IMR-90 (cell line): Measurements from ENCODE around the gene CEP63. TPM values are rescaled to one million over a fixed set of nuclear protein-coding genes. Genes with fewer than 3 reads are reported as not detected.

Source experiments
- ATAC-seq: fragments of 200-7000 bp; cut with Tn5 transposase; 2 replicates; pipeline ENCODE4 v1.9.1; 2020; ENCODE audit warnings: low read depth, mild to moderate bottlenecking, moderate library complexity
- BruUV-seq: library from RNA; stranded (reverse); fragments of 400-500 nt; replicated peaks from 2 replicates; lab custom pipeline; 2021; lab: Mats Ljungman, UMichigan
- CTCF ChIA-PET: fragments of 300-600 bp; formaldehyde crosslinking; extraction: SDS; loops from one replicate; lab custom pipeline; 2021; ENCODE audit warnings: antibody characterized with exemption; lab: Yijun Ruan, JAX
- POLR2A ChIA-PET: fragments of 300-600 bp; sonication (Branson Sonifier 250); formaldehyde crosslinking; loops from one replicate; lab custom pipeline; 2022; ENCODE audit warnings: antibody characterized with exemption; ENCODE audit not compliant: unreplicated experiment; lab: Charles Lee
- DNase-seq: peaks from one replicate; pipeline ENCODE4 v3.0.0; 2013
- H2AFZ ChIP-seq: replicated peaks from 2 replicates; pipeline ENCODE3; 2013; ENCODE audit warnings: low read length, mild to moderate bottlenecking; ENCODE audit not compliant: poor library complexity
- H2AK5ac ChIP-seq: 2 replicates; pipeline ENCODE4 v1.6.1; 2013; ENCODE audit warnings: low read depth, low read length, inconsistent platforms
- H2AK9ac ChIP-seq: replicated peaks from 2 replicates; pipeline ENCODE3; 2013; ENCODE audit warnings: mild to moderate bottlenecking, low read depth, low read length, moderate library complexity; ENCODE audit not compliant: poor library complexity
- H2BK120ac ChIP-seq: 2 replicates; pipeline ENCODE4 v1.6.1; 2013; ENCODE audit warnings: low read depth, low read length, inconsistent platforms
- H2BK15ac ChIP-seq: 3 replicates; pipeline ENCODE4 v1.6.1; 2013; ENCODE audit warnings: low read depth, low read length, inconsistent platforms
- H2BK20ac ChIP-seq: 2 replicates; pipeline ENCODE4 v1.6.1; 2013; ENCODE audit warnings: low read depth, mild to moderate bottlenecking, inconsistent platforms, low read length, moderate library complexity
- H2BK5ac ChIP-seq: 2 replicates; pipeline ENCODE4 v1.6.1; 2013; ENCODE audit warnings: mild to moderate bottlenecking, low read depth, low read length, inconsistent platforms; ENCODE audit not compliant: poor library complexity, severe bottlenecking
- H3K14ac ChIP-seq: replicated peaks from 2 replicates; pipeline ENCODE4 v1.6.1; 2013; ENCODE audit warnings: low read depth, low read length, inconsistent platforms
- H3K18ac ChIP-seq: 2 replicates; pipeline ENCODE4 v1.6.1; 2013; ENCODE audit warnings: low read depth, low read length, control low read depth
- H3K23ac ChIP-seq: 2 replicates; pipeline ENCODE4 v1.6.1; 2013; ENCODE audit warnings: low read depth, low read length, inconsistent platforms
- H3K27ac ChIP-seq: 2 replicates; pipeline ENCODE4 v1.5.1; 2013; ENCODE audit warnings: mild to moderate bottlenecking, control low read depth, low read length; ENCODE audit not compliant: insufficient read depth
- H3K27me3 ChIP-seq: 2 replicates; pipeline ENCODE4 v1.6.1; 2013; ENCODE audit warnings: low read length; ENCODE audit not compliant: control insufficient read depth, insufficient read depth
- H3K36me3 ChIP-seq: 2 replicates; pipeline ENCODE4 v1.6.1; 2013; ENCODE audit warnings: low read length, mixed read lengths; ENCODE audit not compliant: control insufficient read depth, insufficient read depth
- H3K4ac ChIP-seq: 2 replicates; pipeline ENCODE4 v1.6.1; 2013; ENCODE audit warnings: low read depth, low read length, inconsistent platforms
- H3K4me1 ChIP-seq: 2 replicates; pipeline ENCODE4 v1.6.1; 2013; ENCODE audit warnings: low read length, mixed read lengths; ENCODE audit not compliant: control insufficient read depth, insufficient read depth
- H3K4me2 ChIP-seq: 2 replicates; pipeline ENCODE4 v1.6.1; 2013; ENCODE audit warnings: low read depth, mild to moderate bottlenecking, control low read depth, low read length, moderate library complexity
- H3K4me3 ChIP-seq: 2 replicates; pipeline ENCODE4 v1.5.1; 2013; ENCODE audit warnings: low read depth, mild to moderate bottlenecking, control low read depth, low read length, moderate library complexity; ENCODE audit not compliant: insufficient read depth
- H3K56ac ChIP-seq: 2 replicates; pipeline ENCODE4 v1.6.1; 2013; ENCODE audit warnings: low read length, inconsistent platforms; ENCODE audit not compliant: insufficient read depth; ENCODE audit errors: extremely low read depth
- H3K79me1 ChIP-seq, 2 experiments: 2 replicates each; pipeline ENCODE4 v1.6.1; 2013; ENCODE audit warnings: low read length in 2 of 2, inconsistent platforms in 1 of 2, low read depth in 1 of 2
- H3K9ac ChIP-seq: 2 replicates; pipeline ENCODE4 v1.6.1; 2013; ENCODE audit warnings: low read depth, low read length, control low read depth
- H3K9me1 ChIP-seq: 2 replicates; pipeline ENCODE4 v1.6.1; 2013; ENCODE audit warnings: low read length, inconsistent platforms; ENCODE audit not compliant: insufficient read depth
- H3K9me3 ChIP-seq: 2 replicates; pipeline ENCODE4 v1.6.1; 2013; ENCODE audit warnings: low read length; ENCODE audit not compliant: control insufficient read depth, insufficient read depth
- H4K20me1 ChIP-seq: 2 replicates; pipeline ENCODE4 v1.6.1; 2013; ENCODE audit warnings: low read length, inconsistent platforms; ENCODE audit not compliant: insufficient read depth
- H4K5ac ChIP-seq: 2 replicates; pipeline ENCODE4 v1.6.1; 2013; ENCODE audit warnings: mild to moderate bottlenecking, low read depth, low read length, control low read depth
- H4K8ac ChIP-seq, 2 experiments: 2 replicates each; pipeline ENCODE4 v1.6.1; 2013; ENCODE audit warnings: low read depth in 2 of 2, low read length in 2 of 2, control low read depth in 1 of 2, inconsistent platforms in 1 of 2
- H4K91ac ChIP-seq: 2 replicates; pipeline ENCODE4 v1.6.1; 2013; ENCODE audit warnings: low read depth, low read length, inconsistent platforms; ENCODE audit not compliant: insufficient read depth
- CHD1 ChIP-seq: IDR thresholded peaks from 2 replicates; pipeline ENCODE4 v1.6.1; 2012; ENCODE audit warnings: low read depth, low read length, improper control_type of control experiment
- NFE2L2 ChIP-seq: fragments of 150-350 bp; IDR thresholded peaks from 2 replicates; pipeline ENCODE4 v1.6.1; 2016; ENCODE audit warnings: low read depth, mild to moderate bottlenecking, low read length
- WGBS, 2 experiments: methylation state at CpG; one replicate each; pipeline versions ENCODE4 v1.1.5 to v1.1.7; 2013; ENCODE audit warnings: missing lambda C conversion rate in 2 of 2; ENCODE audit not compliant: insufficient read length in 1 of 2; ENCODE audit errors: extremely low coverage in 2 of 2; 5-methylcytosine and 5-hydroxymethylcytosine counted together
- dilution Hi-C: fragments of 300-500 bp; cut with HindIII; formaldehyde crosslinking; loops from one replicate; pipeline ENCODE4 v1.14.3; 2018; ENCODE audit warnings: low sequenced_read_pairs; ENCODE audit not compliant: unreplicated experiment
- in situ Hi-C: fragments of 300-500 bp; cut with MboI; formaldehyde crosslinking; loops from 3 replicates; pipeline ENCODE4 v1.14.3; 2019; ENCODE audit warnings: low sequenced_read_pairs, inconsistent platforms, mixed read lengths
- intact Hi-C: fragments of 100-400 bp; cut with micrococcal nuclease; formaldehyde crosslinking; loops from 2 replicates; pipeline ENCODE4 v1.10.0; 2022
- polyA plus RNA-seq, 3 experiments: library from polyadenylated mRNA; depleted of rRNA; stranded (reverse); fragments of >200 nt; gene quantifications; 2 replicates each; pipeline ENCODE4 v1.2.3, GENCODE V29; 2012; ENCODE audit warnings: low replicate concordance in 1 of 3
- total RNA-seq: library from RNA; depleted of rRNA; stranded (reverse); fragments of >200 nt; gene quantifications from 2 replicates; pipeline ENCODE4 v1.2.3, GENCODE V29; 2012

The CEP63 gene
- total and polyA plus RNA-seq, 2 of the 4 experiments (the other 2 are of a cell fraction) = 6.5 to 9.1 TPM

DNA sequence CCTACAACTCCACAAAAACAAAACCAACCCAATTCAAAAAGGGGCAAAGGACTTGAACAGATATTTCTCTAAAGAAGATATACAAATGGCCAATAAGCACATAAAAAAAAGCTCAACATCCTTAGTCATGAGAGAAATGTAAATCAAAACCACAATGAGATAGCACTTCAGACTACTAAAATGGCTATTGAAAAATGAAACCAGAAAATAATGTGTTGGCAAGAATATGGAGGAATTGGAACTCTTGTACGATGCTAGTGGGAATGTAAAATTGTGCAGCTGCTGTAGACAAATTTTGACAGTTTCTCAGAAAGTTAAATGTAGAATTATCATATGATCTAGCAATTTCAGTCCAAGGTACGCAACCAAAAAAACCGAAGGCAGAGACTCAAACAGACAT, 136.0 kb downstream of the CEP63 start:
- Histone ChIP-seq H3K79me1 (no peaks in the 10 kb centered on the region), H3K27me3 (peaks cover 11% of the 10 kb centered on the region), H3K36me3 (no peaks in the 10 kb centered on the region), H3K4ac (no peak overlapping the region), H3K9me3 (no peaks in the 10 kb centered on the region), H3K18ac (no peak overlapping the region), H4K20me1 (no peaks in the 10 kb centered on the region), H2AK5ac (no peak overlapping the region), H2BK5ac (no peak overlapping the region), H3K9ac (no peak overlapping the region), H3K56ac (no peak overlapping the region; the same call in 1 of the 2 replicates), H3K4me3 (no peak overlapping the region), H2AK9ac (no peak overlapping the region), H2AFZ (no peak overlapping the region), H4K91ac (no peak overlapping the region), H2BK15ac (no peak overlapping the region), H4K5ac (no peak overlapping the region), H3K14ac (no peak overlapping the region), H3K4me2 (peak overlapping the region; percentile 43; the same call in 1 of the 2 replicates), H3K27ac (no peak overlapping the region), H3K4me1 (no peaks in the 10 kb centered on the region; the same call in 1 of the 2 replicates), H3K23ac (no peak overlapping the region), H3K9me1 (no peaks in the 10 kb centered on the region; the same call in 1 of the 2 replicates), H2BK120ac (no peak overlapping the region), H2BK20ac (no peak overlapping the region), H4K8ac (no peak overlapping the region)
- in situ Hi-C loops = no loop called here
- peak; percentile 72 for ATAC-seq
- CTCF ChIA-PET = interaction anchor here (1.0 to 1.4 kb wide), 2 partner anchors 9 to 15 kb away, joined by 3 read pairs; no protein-coding TSS in a partner anchor
- dilution Hi-C loops = no loop called here
- TF ChIP-seq NFE2L2 = peak; percentile 70
- no peak for TF ChIP-seq CHD1
- BruUV-seq = no TSS peak
- intact Hi-C loops = no loop called here
- POLR2A ChIA-PET = no interaction called here
- DNase-seq = peak; percentile 52
- WGBS, 2 experiments = no CpG with 5 or more reads among the region's 3 CpGs
